GM20431 (cell line): ENCODE results near the gene CELSR1.

Experiments used
- in situ Hi-C: fragments of 300-500 bp; cut with MseI, MboI; formaldehyde crosslinking; loops from one replicate; pipeline ENCODE4 v1.15.0; 2020; ENCODE audit warnings: low sequenced_read_pairs; ENCODE audit not compliant: unreplicated experiment

CELSR1 gene

GRCh38 chr22:46556775-46557174, 19.4 kb upstream of the CELSR1 start:
- in situ Hi-C loops = no loop called here

- in situ Hi-C loops = no loop called here
These were observed 15.8 kb upstream of the CELSR1 start for GRCh38 chr22:46553189-46553588.

- in situ Hi-C loops = no loop called here
These were observed 14.6 kb upstream of the CELSR1 start for GRCh38 chr22:46551996-46552395.

GRCh38 chr22:46551321-46551720, 13.9 kb upstream of the CELSR1 start:
- in situ Hi-C loops = no loop called here

GRCh38 chr22:46549971-46550641, 12.7 kb upstream of the CELSR1 start:
- in situ Hi-C loops = loop anchor here (25.0 kb wide), 1 partner anchor 438 kb away; no protein-coding TSS in a partner anchor

GRCh38 chr22:46549563-46549840, 12.1 kb upstream of the CELSR1 start:
- in situ Hi-C loops = loop anchor here (25.0 kb wide), 1 partner anchor 437 kb away; no protein-coding TSS in a partner anchor

GRCh38 chr22:46547883-46548244, 10.4 kb upstream of the CELSR1 start:
- in situ Hi-C loops = loop anchor here (25.0 kb wide), 1 partner anchor 436 kb away; no protein-coding TSS in a partner anchor

- in situ Hi-C loops = loop anchor here (25.0 kb wide), 1 partner anchor 435 kb away; no protein-coding TSS in a partner anchor
These were observed 9.9 kb upstream of the CELSR1 start for GRCh38 chr22:46547179-46547882.

- in situ Hi-C loops = loop anchor here (25.0 kb wide), 1 partner anchor 434 kb away; no protein-coding TSS in a partner anchor
These were observed 9.2 kb upstream of the CELSR1 start for GRCh38 chr22:46546466-46547178.

GRCh38 chr22:46545086-46545792, 7.8 kb upstream of the CELSR1 start:
- in situ Hi-C loops = loop anchor here (25.0 kb wide), 1 partner anchor 433 kb away; no protein-coding TSS in a partner anchor

GRCh38 chr22:46542011-46542985, 4.9 kb upstream of the CELSR1 start:
- in situ Hi-C loops = loop anchor here (5.0 to 25.0 kb wide), 2 partner anchors 180 to 430 kb away; no protein-coding TSS in a partner anchor

- in situ Hi-C loops = loop anchor here (5.0 to 25.0 kb wide), 2 partner anchors 179 to 429 kb away; no protein-coding TSS in a partner anchor
These were observed 4.1 kb upstream of the CELSR1 start for GRCh38 chr22:46541536-46541935.

- in situ Hi-C loops = loop anchor here (5.0 to 25.0 kb wide), 2 partner anchors 179 to 429 kb away; no protein-coding TSS in a partner anchor
These were observed 3.5 kb upstream of the CELSR1 start for GRCh38 chr22:46540874-46541273.

GRCh38 chr22:46539169-46539568, 1.7 kb upstream of the CELSR1 start:
- in situ Hi-C loops = loop anchor here (25.0 kb wide), 1 partner anchor 427 kb away; no protein-coding TSS in a partner anchor

- in situ Hi-C loops = loop anchor here (25.0 kb wide), 1 partner anchor 426 kb away; no protein-coding TSS in a partner anchor
These were observed 1.4 kb upstream of the CELSR1 start for GRCh38 chr22:46538814-46539160.

- in situ Hi-C loops = loop anchor here (25.0 kb wide), 1 partner anchor 426 kb away; no protein-coding TSS in a partner anchor
These were observed 760 bp upstream of the CELSR1 start for GRCh38 chr22:46537946-46538813.

GRCh38 chr22:46536537-46537224, 739 bp downstream of the CELSR1 start:
- in situ Hi-C loops = loop anchor here (25.0 kb wide), 1 partner anchor 424 kb away; no protein-coding TSS in a partner anchor
